ENCODE data around the gene PPM1N.

GRCh38 chr19:45471931-45472562, 26.2 kb upstream of the PPM1N start:
- TF ChIP-seq POLR2A (IDR thresholded peaks at IDR 0.05), result no peak
- TF ChIP-seq, protein P1, sequence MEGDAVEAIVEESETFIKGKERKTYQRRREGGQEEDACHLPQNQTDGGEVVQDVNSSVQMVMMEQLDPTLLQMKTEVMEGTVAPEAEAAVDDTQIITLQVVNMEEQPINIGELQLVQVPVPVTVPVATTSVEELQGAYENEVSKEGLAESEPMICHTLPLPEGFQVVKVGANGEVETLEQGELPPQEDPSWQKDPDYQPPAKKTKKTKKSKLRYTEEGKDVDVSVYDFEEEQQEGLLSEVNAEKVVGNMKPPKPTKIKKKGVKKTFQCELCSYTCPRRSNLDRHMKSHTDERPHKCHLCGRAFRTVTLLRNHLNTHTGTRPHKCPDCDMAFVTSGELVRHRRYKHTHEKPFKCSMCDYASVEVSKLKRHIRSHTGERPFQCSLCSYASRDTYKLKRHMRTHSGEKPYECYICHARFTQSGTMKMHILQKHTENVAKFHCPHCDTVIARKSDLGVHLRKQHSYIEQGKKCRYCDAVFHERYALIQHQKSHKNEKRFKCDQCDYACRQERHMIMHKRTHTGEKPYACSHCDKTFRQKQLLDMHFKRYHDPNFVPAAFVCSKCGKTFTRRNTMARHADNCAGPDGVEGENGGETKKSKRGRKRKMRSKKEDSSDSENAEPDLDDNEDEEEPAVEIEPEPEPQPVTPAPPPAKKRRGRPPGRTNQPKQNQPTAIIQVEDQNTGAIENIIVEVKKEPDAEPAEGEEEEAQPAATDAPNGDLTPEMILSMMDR (IDR thresholded peaks at IDR 0.05), result no peak
- peak in 2 of 3 donors; percentile 13 to 75 for TF ChIP-seq POLR2AphosphoS5 (IDR thresholded peaks at IDR 0.05)
